Ecto neural progenitor cell (in vitro differentiated cells): ENCODE data around the gene TMEM229A.
"Not testable (repeated sequence)": the region's sequence is repeated elsewhere in the genome, so short reads cannot be mapped to it uniquely, and the experiment has no call there.

Source experiments
- DNase-seq: peaks from one replicate; pipeline ENCODE4 v3.0.0-alpha.2; 2018; ENCODE audit warnings: low spot score

The TMEM229A gene

DNA sequence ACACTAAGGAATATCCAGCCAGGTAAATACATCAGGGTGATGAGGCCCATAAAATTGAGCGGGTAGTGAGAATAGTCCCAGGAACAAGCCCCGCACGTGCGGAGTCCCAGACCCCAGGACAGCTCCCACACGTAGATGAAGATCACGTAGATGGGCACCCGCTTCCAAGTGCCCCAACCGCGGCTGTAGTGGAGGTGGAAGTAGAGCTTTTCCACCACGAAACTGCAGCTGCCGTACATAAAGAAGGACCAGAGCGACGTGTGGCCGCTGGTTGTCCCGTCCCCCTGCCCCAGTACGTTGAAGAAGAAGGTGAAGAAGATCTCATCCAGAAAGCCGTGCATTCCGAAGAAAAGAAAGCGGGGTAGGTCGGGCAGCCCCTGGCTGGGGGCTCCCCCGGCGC lies 948 bp downstream of the TMEM229A start:
- DNase-seq: no peak

DNA sequence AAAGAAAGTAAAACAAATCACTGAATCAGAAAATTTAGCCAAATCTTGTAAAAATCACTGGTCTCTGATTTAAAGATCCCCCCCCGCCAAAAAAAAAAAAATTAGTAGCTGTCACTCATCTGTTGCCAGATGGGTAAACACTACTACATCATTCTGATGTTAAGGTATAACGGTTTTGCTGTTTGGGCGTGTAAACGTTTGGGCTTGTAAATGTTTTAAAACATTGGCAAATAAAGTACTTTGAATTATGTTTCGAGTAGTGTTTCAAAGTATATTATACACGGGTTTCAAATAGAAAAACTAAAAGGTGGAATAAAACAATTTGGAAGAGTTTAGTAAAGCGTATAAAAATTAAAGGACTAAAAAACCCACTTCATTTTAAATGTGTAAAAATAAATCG lies 1.5 kb downstream of the TMEM229A start:
- DNase-seq: no peak

DNA sequence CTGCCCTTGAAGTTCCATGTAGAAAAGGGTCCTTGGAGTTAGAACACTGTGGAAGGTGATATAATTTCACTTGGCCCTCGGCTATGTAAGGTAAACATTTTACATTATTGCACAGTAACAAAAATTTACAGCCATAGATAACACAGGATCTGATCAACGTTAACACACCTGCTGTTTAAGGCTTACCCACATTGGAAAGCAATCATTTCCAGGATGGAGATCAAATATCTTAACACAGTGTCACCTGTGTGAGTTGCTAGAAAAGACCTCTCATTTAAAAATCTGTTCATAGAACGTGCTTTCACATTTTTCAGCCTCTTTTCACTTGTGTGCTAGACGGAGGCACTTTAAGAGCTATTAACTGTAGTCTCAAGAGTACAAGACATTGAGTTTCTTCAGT lies 1.9 kb downstream of the TMEM229A start:
- DNase-seq: no peak

DNA sequence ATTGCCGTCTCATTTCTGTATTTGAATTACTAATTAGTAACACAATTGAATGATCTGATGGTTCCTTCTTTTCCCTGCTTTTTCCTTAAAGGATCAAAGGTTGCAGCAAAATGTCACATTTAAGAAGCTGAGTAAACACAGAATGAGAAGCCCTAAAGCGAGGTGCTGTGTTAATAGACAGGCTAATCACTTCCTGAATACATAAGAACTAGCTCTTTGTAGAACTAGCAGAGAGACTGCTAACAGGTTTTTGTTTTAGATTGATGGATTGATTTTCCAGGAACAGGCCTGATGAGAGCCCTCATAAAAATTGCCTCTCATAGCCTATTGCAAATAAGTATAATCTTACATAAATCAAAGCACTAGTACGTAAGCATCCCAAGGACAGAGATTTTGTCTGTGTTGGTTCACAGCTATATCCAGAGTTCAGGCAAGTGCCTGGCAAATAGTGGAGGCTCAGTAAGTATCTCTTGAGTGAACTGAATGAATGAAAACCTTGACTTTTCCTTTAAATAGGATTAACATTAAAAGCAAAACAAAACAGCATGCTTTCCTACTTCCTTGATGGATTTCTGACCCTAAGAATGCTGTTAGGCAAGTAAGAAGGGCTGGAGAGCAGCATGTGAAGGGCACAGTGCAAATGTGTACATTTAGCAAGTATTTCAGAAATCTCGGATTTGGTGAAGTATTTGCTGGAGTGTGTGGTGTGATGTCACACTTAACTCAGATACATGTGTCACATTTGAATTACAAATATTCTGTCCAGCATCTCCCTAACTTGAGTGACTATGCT lies 3.3 kb downstream of the TMEM229A start:
- DNase-seq: no peak

DNA sequence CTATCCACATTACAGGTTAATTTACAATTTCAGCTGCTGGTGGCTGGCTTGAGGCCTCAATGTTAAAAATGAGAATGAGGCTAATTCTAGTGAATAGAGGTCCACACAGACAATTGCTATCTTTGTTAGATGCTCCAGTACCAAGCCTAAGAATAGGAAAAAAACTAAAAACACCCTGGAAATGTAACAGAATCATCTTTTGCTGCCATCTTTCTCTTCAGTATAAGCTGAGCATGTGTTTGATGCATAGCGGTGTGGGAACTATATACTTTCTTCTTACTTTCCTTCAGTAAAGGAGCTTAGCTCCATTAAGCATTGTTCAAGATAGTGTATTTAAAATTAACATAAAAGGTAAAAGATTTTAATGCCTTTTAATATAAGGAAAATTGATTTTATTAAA lies 5.6 kb downstream of the TMEM229A start:
- DNase-seq: no peak

DNA sequence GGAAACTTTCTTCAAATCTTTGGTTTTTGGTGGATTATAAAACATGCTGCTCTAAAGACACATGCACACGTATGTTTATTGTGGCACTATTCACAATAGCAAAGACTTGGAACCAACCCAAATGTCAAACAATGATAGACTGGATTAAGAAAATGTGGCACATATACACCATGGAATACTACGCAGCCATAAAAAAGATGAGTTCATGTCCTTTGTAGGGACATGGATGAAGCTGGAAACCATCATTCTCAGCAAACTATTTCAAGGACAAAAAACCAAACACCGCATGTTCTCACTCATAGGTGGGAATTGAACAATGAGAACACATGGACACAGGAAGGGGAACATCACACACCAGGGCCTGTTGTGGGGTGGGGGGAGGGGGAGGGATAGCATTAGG lies 8.5 kb downstream of the TMEM229A start:
- not testable (repeated sequence) for DNase-seq

DNA sequence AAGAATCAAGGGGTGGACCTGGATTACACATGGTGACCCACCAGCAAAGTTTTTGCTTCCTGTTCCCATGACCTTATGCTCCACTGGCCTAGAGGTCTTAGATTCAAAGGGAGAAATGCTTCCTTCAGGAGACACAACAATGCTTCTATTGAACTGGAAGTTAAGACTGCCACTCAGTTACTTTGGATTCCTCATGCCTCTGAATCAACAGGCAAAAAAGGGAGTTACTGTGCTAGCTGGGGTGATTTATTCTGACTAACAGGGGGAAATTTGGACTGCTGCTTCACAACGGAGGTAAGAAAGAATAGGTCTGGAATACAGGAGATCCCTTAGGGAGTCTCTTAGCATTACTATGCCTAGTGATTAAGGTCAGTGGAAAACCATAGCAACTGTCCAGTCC lies 10.3 kb downstream of the TMEM229A start:
- DNase-seq: no peak

DNA sequence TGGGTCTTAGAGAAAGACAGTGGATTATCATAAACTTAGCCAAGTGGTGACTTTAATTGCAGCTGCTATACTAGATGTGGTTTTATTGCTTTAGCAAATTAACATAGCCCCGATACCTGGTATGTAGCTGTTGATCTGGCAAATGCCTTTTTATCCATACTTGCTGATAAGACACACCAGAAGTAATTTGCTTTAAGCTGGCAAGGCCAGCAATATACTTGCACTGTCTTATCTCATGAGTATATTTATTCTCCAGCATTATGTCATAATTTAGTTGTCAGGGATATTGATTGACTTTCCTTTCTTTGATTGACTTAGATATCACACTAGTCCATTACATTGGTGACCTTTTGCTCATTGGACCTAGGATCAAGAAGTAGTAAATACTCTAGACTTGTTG lies 12.8 kb downstream of the TMEM229A start:
- no peak for DNase-seq

DNA sequence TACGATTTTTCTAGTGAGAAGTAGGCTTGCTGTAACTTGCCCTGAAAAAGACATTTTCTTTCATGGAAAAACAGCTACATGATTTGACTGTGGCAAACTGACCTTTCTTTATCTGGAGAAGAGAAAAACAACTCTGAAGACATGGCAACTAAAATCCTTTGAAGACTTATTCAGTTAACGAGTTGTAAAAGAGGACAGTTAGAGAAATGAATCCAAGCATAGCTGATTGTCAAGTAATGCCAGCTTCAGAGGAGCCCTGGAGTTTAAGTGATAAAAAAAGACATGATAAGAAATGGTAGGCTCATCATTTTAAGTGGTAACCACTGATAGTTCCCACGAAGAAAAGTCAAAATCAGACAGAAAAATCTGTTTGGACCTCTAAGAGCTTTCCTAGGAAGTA lies 19.6 kb downstream of the TMEM229A start:
- no peak for DNase-seq

DNA sequence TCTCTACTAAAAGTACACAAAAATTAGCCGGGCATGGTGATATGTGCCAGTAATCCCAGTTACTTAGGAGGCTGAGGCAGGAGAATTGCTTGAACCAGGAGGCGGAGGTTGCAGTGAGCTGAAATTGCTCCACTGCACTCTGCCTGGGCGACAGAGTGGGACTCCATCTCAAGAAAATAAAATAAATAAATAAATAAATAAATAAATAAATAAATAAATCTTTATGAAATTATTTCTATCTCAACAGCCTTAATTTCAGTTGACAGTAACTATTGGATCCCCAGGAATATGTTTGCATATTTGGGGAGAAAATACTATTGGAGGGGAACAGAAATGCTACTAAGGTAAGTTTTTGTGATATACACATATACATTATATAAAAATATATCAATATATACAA lies 20.0 kb downstream of the TMEM229A start:
- DNase-seq: no peak

DNA sequence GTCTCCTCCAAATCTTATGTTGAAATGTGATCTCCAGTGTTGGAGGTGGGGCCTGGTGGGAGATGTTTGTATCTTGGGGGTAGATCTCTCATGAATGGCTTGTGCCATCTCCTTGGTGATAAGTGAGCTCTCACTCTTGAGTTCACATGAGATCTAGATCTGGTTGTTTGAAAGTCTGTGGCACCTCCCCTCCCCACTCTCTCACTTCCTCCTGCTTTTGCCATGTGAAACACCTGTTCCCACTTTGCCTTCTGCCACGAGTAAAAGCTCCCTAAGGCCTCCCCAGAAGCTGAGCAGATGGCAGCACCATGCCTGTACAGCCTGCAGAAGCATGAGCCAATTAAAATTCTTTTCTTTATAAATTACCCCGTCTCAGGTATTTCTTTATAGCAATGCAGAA lies 23.5 kb downstream of the TMEM229A start:
- no peak for DNase-seq

DNA sequence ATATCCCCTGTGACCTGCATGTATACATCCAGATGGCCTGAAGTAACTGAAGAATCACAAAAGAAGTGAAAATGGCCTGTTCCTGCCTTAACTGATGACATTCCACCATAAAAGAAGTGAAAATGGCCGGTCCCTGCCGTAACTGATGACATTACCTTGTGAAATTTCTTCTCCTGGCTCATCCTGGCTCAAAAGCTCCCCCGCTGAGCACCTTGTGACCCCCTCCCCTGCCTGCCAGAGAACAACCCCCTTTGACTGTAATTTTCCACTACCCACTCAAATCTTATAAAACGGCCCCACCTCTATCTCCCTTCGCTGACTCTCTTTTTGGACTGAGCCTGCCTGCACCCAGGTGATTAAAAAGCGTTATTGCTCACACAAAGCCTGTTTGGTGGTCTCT lies 24.6 kb downstream of the TMEM229A start:
- DNase-seq: not testable (repeated sequence)

DNA sequence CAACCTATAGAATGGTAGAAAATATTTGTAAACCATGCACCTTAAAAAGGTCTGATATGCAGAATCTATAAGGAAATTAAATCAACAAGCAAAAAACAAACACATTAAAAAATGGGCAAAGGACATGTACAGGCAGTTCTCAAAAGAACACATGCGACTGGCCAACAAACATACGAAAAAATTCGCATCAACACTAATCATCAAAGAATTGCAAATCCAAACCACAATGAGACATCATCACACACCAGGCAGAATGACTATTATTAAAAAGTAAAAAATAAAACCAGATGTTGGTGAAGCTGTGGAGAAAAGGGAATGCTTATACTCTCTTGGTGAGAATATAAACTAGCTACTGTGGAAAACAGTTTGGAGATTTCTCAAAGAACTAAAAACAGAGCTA lies 33.2 kb downstream of the TMEM229A start:
- no peak for DNase-seq

DNA sequence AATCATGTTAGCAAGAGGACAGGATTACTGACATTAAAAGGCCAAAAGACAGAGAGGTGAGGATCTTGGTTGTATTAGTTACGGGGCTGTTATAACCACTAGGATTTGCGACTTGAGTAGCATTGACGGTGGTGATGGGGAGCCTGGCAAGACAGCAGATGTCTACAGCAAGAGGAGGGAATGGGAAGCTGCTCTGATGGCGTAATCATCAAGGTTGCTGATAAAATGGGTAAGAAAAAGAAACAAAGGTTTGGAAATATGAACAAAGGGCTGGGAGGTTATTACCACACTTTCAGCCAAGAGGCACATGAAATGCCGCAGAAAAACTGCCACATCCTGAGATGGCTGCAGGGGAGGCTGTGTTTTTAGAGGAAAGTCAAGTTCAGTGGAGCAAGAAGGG lies 33.9 kb downstream of the TMEM229A start:
- DNase-seq: no peak

DNA sequence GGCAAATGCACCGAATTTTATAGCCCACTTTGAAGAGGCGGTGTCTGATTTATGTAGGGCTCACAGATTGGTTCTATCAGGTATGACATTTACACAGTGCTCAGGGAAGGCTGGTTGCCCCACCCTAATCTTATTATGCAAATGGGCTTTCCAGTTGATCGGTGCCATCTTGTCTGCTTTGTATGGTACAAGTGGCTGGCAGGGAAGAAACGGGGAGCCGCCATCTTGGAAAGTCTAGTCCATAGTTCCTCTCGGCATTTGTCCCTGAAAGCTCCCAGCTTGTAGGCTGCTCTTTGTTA lies 36.6 kb downstream of the TMEM229A start:
- no peak for DNase-seq

DNA sequence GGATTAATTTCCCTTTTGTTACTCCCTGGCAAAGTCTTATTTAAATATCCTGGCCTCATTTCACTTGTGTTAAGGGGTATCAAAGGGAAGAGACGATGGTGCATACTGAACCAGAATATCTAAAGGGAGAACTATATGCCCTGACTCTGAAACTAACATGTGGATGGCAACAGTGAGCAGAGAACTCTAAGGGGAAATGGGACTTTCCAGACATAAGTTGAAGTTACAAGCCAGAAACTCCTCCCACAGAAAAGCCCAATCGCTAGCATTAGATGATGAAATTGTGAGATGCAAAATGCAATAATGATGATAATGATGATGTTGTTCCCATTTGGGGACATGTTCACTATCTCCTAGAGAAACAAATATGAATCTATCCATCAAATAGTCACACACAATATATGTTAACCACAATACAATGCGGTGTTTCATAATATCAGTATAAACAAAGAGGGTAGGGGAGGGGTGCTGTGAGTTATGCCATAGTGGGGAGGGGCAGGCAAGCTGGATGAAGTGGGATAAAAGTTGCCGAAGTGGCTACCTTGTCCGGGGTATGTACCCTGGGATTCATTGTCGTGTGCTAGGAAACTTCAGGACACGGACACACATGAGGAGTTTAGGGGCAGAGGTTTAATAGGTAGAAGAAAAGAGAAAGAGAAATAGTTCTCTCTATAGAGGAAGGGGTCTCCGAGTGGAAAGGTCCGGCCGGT lies 37.1 kb downstream of the TMEM229A start:
- DNase-seq: no peak

DNA sequence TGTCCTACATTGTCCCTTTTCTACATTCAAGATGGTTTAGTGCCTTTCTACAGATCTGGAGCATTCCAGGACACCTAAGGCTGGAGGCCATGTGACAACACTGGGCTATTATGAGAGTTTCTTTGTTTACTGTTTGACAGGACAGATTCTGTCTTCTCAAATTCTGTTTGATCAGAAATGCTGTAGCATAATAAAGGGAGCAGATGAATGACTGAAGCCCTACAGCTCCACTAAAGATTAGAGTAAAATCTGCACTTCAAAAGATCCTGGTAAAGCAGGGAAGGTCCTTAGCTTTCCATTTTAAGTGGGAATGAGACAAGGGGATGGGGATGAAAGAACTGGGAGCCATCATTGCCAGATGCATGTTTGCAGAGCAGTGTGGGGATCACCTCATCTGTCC lies 38.4 kb downstream of the TMEM229A start:
- DNase-seq: no peak

DNA sequence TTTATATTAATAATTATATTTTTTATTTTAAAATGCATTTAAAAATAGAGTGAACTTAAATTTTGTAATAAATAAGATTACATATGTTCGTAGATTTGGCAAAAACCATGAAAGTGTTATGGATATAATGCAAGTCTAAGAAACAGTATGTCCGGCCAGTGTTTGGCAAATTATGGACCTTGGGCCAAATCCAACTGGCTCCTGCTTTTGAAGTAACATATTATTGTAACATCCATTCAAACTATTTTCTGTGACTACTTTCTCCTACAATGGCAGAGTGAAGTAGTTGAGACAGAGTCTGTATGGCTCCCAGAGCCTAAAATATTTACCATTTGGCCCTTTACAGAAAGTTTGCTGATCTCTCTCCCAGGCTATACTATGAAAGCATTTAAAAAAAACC lies 38.9 kb downstream of the TMEM229A start:
- no peak for DNase-seq

DNA sequence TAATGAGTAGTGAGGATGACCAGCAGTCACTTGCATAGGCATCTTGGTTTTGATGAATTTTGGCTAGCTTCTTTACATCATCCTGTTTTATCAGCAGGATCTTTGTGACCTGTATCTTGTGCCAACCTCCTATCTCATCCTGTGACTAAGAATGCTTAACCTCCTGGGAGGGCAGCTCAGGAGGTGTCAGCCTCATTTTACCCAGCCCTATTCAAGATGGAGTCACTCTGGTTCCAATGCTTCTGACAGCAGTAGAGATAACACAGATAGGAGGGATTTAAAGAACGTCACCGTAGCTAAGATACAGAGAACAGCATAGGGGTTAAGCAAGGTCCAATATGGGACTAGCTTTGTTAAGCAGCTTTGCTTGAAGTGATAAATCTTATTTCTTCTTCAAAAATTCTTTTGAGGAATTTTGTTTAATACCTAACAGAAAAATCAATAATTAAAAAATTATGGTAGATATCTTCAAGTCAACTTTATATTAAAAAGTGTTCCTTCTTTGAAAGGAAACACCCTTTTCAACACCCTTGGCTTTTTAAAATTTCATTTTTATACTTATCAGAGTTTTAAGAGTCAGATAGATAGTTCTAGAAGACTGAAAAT lies 39.9 kb downstream of the TMEM229A start:
- no peak for DNase-seq

DNA sequence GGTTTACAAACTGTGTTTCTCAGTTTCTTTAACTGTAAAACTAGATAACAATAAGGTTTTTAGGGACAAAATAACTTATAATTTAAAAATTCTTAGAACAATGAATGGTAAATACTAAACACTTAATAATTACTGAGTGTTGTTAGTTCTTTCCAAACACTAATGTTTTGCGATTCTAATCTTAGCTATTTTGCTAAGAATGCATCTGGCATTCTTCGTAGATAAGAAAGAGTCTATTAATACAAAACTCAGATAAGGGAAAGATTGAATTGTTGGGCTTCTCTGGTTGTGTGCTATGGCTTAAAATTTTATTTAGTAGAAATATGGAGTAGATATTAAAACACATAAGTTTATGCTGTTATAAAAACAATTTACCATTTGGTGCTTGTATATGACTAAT lies 45.4 kb downstream of the TMEM229A start:
- DNase-seq: no peak
